ENCODE measurements around the gene KRTAP20-4.

GRCh38 chr21:30612132-30612531 is 8.3 kb upstream of the KRTAP20-4 start:
- TF ChIP-seq EP300 (IDR thresholded peaks at IDR 0.05; ENCODE audit: borderline replicate concordance), result no peak
- no peak for TF ChIP-seq RAD21 (IDR thresholded peaks at IDR 0.05; ENCODE audit: low read depth)
- TF ChIP-seq YY1 (IDR thresholded peaks at IDR 0.05; ENCODE audit: low read depth), result no peak
- no peak for TF ChIP-seq TEAD4 (IDR thresholded peaks at IDR 0.05)
- no peak for TF ChIP-seq EGR1 (IDR thresholded peaks at IDR 0.05)
- TF ChIP-seq TAF1 (IDR thresholded peaks at IDR 0.05; ENCODE audit: low read depth), result no peak
- TF ChIP-seq MAX (IDR thresholded peaks at IDR 0.05), result no peak
- TF ChIP-seq TCF12 (IDR thresholded peaks at IDR 0.05; ENCODE audit: low read depth), result no peak
- no peak for TF ChIP-seq CREB1 (IDR thresholded peaks at IDR 0.05; ENCODE audit: low read depth)

Data from Ishikawa (cell line).